Measurements from ENCODE around the gene ECT2.

DNA sequence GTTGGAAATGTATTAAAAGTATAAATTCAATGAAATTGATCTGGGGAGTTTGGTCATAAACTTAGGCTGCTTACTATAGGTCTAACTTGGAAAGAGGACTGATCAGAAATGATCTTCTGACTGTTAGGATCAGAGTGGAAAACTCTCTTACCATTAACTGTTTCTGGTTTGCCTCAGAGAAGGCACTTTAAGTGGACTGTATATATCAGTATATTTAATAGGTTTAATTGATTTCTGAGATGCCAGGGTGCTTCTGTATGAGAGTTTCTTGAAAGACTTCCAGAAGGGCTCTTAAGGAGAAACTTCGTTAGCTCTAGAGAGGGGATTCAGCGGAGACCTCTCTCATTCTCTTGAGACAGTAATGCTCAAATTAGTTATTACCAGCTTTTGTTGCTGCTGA lies 36.5 kb downstream of the ECT2 start:
- no peak for TF ChIP-seq POLR2AphosphoS5 (IDR thresholded peaks at IDR 0.05; ENCODE audit: borderline replicate concordance, low read depth, low read length)
- TF ChIP-seq EZH2 (IDR thresholded peaks at IDR 0.05) = no peak
- no peak for TF ChIP-seq FOXP2 (optimal IDR thresholded peaks at IDR 0.05; ENCODE audit: control extremely low read depth, extremely low read length, insufficient read depth)
